CD14-positive monocyte (primary cell): Measurements from ENCODE around the gene CCL19. TPM values are rescaled to one million over a fixed set of nuclear protein-coding genes. Genes with fewer than 3 reads are reported as not detected.

Source experiments
- DNase-seq, 3 donors: peaks; one replicate each; pipeline ENCODE4 v3.0.0-alpha.2; 2011 to 2022
- H2AFZ ChIP-seq: 2 replicates; pipeline ENCODE4 v1.6.0; 2012; ENCODE audit warnings: mild to moderate bottlenecking, low read depth, low read length, inconsistent platforms; ENCODE audit not compliant: insufficient read depth, poor library complexity, severe bottlenecking
- H3K27ac ChIP-seq, 2 donors: 1 replicate in 1 of 2; 2 replicates in 1 of 2; pipeline ENCODE4 v1.5.1; 2012 to 2013; ENCODE audit warnings: low read length in 2 of 2, control low read depth in 1 of 2, inconsistent platforms in 1 of 2, low read depth in 1 of 2, mild to moderate bottlenecking in 1 of 2
- H3K27me3 ChIP-seq, 2 donors: one replicate each; pipeline versions ENCODE4 v1.6.0 to v1.6.1; 2011 to 2013; ENCODE audit warnings: low read length in 2 of 2; ENCODE audit not compliant: control insufficient read depth in 2 of 2, insufficient read depth in 2 of 2
- H3K36me3 ChIP-seq, 2 donors: replicated peaks in 1 of 2; 1 replicate in 1 of 2; 2 replicates in 1 of 2; pipeline versions ENCODE4 v1.5.1 to v1.6.1; 2012 to 2013; ENCODE audit warnings: low read length in 2 of 2, control low read depth in 1 of 2, inconsistent platforms in 1 of 2, mild to moderate bottlenecking in 1 of 2; ENCODE audit not compliant: insufficient read depth in 2 of 2, control insufficient read depth in 1 of 2
- H3K4me1 ChIP-seq, 2 donors: 1 replicate in 1 of 2; 2 replicates in 1 of 2; pipeline versions ENCODE4 v1.5.1 to v1.6.1; 2012 to 2013; ENCODE audit warnings: low read length in 2 of 2, control low read depth in 1 of 2, inconsistent platforms in 1 of 2, mild to moderate bottlenecking in 1 of 2, moderate library complexity in 1 of 2; ENCODE audit not compliant: insufficient read depth in 2 of 2, control insufficient read depth in 1 of 2
- H3K4me2 ChIP-seq: replicated peaks from 2 replicates; pipeline ENCODE3; 2012; ENCODE audit warnings: low read length, moderate library complexity, mild to moderate bottlenecking; ENCODE audit not compliant: poor library complexity, severe bottlenecking; ENCODE audit errors: extremely low read depth
- H3K4me3 ChIP-seq, 3 experiments: fragments of 200-600 bp in 1 of 3; sonication (generic) in 1 of 3; replicated peaks in 1 of 3; 1 replicate in 2 of 3; 2 replicates in 1 of 3; pipeline ENCODE4 v1.5.1; 2011 to 2013; ENCODE audit warnings: low read length in 3 of 3, mild to moderate bottlenecking in 3 of 3, control low read depth in 2 of 3, low read depth in 2 of 3, inconsistent platforms in 1 of 3, moderate library complexity in 1 of 3
- H3K79me2 ChIP-seq: 2 replicates; pipeline ENCODE4 v1.6.0; 2012; ENCODE audit warnings: mild to moderate bottlenecking, control low read depth, inconsistent platforms, low read length, moderate library complexity; ENCODE audit not compliant: insufficient read depth
- H3K9ac ChIP-seq: 2 replicates; pipeline ENCODE4 v1.6.0; 2017; ENCODE audit warnings: low read length, mild to moderate bottlenecking; ENCODE audit not compliant: insufficient read depth, poor library complexity, severe bottlenecking
- H3K9me3 ChIP-seq, 2 donors: replicated peaks in 1 of 2; 1 replicate in 1 of 2; 2 replicates in 1 of 2; pipeline versions ENCODE4 v1.5.1 to v1.6.1; 2012 to 2013; ENCODE audit warnings: low read length in 2 of 2, control low read depth in 1 of 2; ENCODE audit not compliant: control insufficient read depth in 1 of 2, insufficient read depth in 1 of 2
- H4K20me1 ChIP-seq: 2 replicates; pipeline ENCODE4 v1.6.0; 2012; ENCODE audit warnings: mild to moderate bottlenecking, low read length, control low read depth, moderate library complexity; ENCODE audit not compliant: insufficient read depth
- H3K27ac Mint-ChIP-seq, 7 donors: one replicate each; pipeline ENCODE4 v1.8.0; 2020; ENCODE audit warnings: mild to moderate bottlenecking in 7 of 7, mixed read lengths in 7 of 7, moderate library complexity in 6 of 7, inconsistent platforms in 2 of 7
- H3K27me3 Mint-ChIP-seq, 3 donors: one replicate each; pipeline ENCODE4 v1.8.0; 2021 to 2022; ENCODE audit warnings: low read depth in 3 of 3, mild to moderate bottlenecking in 3 of 3, mixed read lengths in 3 of 3, moderate library complexity in 3 of 3, inconsistent platforms in 1 of 3
- H3K36me3 Mint-ChIP-seq, 2 donors: one replicate each; pipeline ENCODE4 v1.8.0; 2020; ENCODE audit warnings: mixed read lengths in 2 of 2, inconsistent platforms in 1 of 2, mild to moderate bottlenecking in 1 of 2
- H3K4me1 Mint-ChIP-seq: one replicate; pipeline ENCODE4 v1.8.0; 2020; ENCODE audit warnings: mild to moderate bottlenecking, mixed read lengths
- H3K4me3 Mint-ChIP-seq, 2 donors: one replicate each; pipeline ENCODE4 v1.8.0; 2020; ENCODE audit warnings: mild to moderate bottlenecking in 2 of 2, mixed read lengths in 2 of 2, moderate library complexity in 1 of 2
- H3K9me3 Mint-ChIP-seq, 7 donors: one replicate each; pipeline ENCODE4 v1.8.0; 2020 to 2022; ENCODE audit warnings: mixed read lengths in 7 of 7, mild to moderate bottlenecking in 6 of 7, moderate library complexity in 6 of 7, inconsistent platforms in 2 of 7
- WGBS: methylation state at CpG from one replicate; pipeline ENCODE4 v1.1.5; 2013; ENCODE audit warnings: missing lambda C conversion rate; ENCODE audit not compliant: insufficient coverage; 5-methylcytosine and 5-hydroxymethylcytosine counted together
- intact Hi-C, 2 donors: fragments of 100-400 bp; cut with micrococcal nuclease; formaldehyde crosslinking; loops; one replicate each; pipeline versions ENCODE4 v1.15.0 to v1.15.1; 2023
- polyA plus RNA-seq, 3 donors: library from polyadenylated mRNA; depleted of rRNA in 1 of 3; unstranded in 2 of 3; stranded (reverse) in 1 of 3; fragments of 300-500 nt in 2 of 3; fragments of >200 nt in 1 of 3; fragmentation: Illumina TruSeq in 2 of 3; gene quantifications; 1 replicate in 2 of 3; 2 replicates in 1 of 3; pipeline ENCODE4 v1.2.3, GENCODE V29; 2012 to 2021
- TF ChIP-seq, protein P1 (sequence below): fragments of 200-600 bp; IDR thresholded peaks from one replicate; pipeline ENCODE4 v1.8.0; 2022; ENCODE audit warnings: antibody characterized with exemption, mild to moderate bottlenecking

CCL19 gene
- polyA plus RNA-seq, 3 donors, result 0.21 TPM; not detected in 2

DNA sequence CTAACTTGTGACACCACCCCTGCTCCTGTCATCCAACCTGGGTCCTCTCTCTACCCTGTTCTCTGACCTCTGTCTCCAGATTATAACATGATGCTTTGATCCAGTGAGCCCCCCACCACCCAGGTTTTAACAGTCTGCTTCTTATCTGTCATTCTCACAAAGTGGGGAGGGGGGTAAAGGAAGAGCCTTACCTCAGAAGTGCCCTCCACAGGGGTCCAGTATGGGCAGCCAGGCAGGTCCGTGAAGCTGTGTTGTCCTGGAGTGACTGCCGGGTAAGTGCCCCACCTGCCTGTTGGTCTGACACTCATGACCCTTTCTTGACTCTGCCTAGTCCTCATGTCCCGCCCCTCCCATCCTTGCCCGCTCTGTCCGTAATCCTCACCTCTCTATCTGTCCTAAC, 35.7 kb downstream of the CCL19 start:
- Histone ChIP-seq H4K20me1 (no peaks in the 10 kb centered on the region), H3K9ac (no peak overlapping the region), H3K36me3 (peaks cover 0 to 7% of the 10 kb centered on the region in 2 donors), H3K27ac (no peak overlapping the region), H3K4me3 (no peak overlapping the region), H3K79me2 (no peaks in the 10 kb centered on the region), H3K27me3 (no peaks in the 10 kb centered on the region), H3K4me1 (peaks cover 5 to 10% of the 10 kb centered on the region in 2 donors), H3K4me2 (no peak overlapping the region), H3K9me3 (no peaks in the 10 kb centered on the region), H2AFZ (no peak overlapping the region)
- intact Hi-C loops, result no loop called here
- 100% methylated on average over 4 of the region's 5 CpGs for WGBS
- Mint-ChIP-seq H3K9me3 (peaks cover 0 to 4% (median 0%) of the 10 kb centered on the region in 7 donors), H3K27ac (no peak overlapping the region), H3K4me1 (peaks cover 22% of the 10 kb centered on the region), H3K27me3 (peaks cover 8 to 14% (median 8%) of the 10 kb centered on the region in 3 donors), H3K36me3 (peaks cover 8 to 18% of the 10 kb centered on the region in 2 donors), H3K4me3 (no peak overlapping the region)
- DNase-seq, result no peak
- TF ChIP-seq, protein P1, sequence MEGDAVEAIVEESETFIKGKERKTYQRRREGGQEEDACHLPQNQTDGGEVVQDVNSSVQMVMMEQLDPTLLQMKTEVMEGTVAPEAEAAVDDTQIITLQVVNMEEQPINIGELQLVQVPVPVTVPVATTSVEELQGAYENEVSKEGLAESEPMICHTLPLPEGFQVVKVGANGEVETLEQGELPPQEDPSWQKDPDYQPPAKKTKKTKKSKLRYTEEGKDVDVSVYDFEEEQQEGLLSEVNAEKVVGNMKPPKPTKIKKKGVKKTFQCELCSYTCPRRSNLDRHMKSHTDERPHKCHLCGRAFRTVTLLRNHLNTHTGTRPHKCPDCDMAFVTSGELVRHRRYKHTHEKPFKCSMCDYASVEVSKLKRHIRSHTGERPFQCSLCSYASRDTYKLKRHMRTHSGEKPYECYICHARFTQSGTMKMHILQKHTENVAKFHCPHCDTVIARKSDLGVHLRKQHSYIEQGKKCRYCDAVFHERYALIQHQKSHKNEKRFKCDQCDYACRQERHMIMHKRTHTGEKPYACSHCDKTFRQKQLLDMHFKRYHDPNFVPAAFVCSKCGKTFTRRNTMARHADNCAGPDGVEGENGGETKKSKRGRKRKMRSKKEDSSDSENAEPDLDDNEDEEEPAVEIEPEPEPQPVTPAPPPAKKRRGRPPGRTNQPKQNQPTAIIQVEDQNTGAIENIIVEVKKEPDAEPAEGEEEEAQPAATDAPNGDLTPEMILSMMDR, result no peak

DNA sequence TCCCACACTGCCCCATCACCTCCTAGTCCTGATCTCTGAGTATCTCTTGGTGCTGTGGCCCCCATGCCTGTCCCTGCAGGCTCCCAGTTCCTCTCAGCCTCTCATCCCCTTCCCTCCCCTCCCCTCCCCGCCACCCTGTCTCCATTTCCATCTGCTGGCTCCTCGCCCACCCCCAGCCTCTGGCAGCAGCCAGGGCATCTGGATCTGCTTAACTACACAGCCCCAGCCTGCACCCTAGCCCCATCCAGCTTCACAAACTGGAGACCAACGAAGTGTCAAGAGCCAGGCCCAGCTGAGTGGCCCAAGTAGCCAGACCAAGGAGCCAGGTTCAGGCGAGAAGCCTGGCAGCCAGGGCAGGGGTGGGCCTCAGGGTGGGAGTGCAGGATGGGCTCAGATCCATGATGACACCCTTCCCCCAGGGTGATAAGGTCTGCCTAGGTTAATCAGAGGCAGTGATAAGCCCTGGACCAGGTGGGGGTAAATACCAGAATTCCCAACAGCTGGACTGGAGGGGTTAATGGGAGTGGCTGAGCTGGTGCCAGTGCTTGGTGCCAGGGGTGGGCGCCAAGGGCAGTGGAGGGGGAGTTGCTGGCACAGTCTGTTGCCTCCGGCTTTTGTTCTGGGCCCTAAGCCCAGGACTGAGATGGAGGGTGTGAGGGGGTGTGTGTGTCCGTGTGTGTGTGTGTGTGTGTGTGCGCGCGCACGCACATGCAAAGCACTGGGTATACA, 36.6 kb downstream of the CCL19 start:
- H3K27ac Mint-ChIP-seq, result peak overlapping the region in 1 of 7 donors; percentile 33

More for the DNA sequence above, 36.6 kb downstream of the CCL19 start:
- DNase-seq, result no peak
- H3K27me3 ChIP-seq, result no peaks in the 10 kb centered on the region
- H3K9me3 Mint-ChIP-seq, result peaks cover 0 to 4% (median 0%) of the 10 kb centered on the region in 7 donors
- 78% methylated on average over 6 of the region's 11 CpGs for WGBS
- H3K9ac ChIP-seq, result no peak overlapping the region
- TF ChIP-seq, protein P1, result no peak
- peaks cover 17 to 25% of the 10 kb centered on the region in 2 donors for H3K36me3 Mint-ChIP-seq
- no peaks in the 10 kb centered on the region for H3K9me3 ChIP-seq
- peaks cover 6 to 16% of the 10 kb centered on the region in 2 donors for H3K36me3 ChIP-seq
- H3K4me3 Mint-ChIP-seq, result no peak overlapping the region
- no peak overlapping the region for H3K4me2 ChIP-seq
- H3K4me3 ChIP-seq, result no peak overlapping the region
- H2AFZ ChIP-seq, result no peak overlapping the region
- H3K79me2 ChIP-seq, result no peaks in the 10 kb centered on the region
- H3K4me1 ChIP-seq, result peaks cover 5 to 10% of the 10 kb centered on the region in 2 donors
- H4K20me1 ChIP-seq, result no peaks in the 10 kb centered on the region
- intact Hi-C loops, result no loop called here
- H3K4me1 Mint-ChIP-seq, result peaks cover 22% of the 10 kb centered on the region
- H3K27me3 Mint-ChIP-seq, result peaks cover 8 to 14% (median 8%) of the 10 kb centered on the region in 3 donors
- no peak overlapping the region for H3K27ac ChIP-seq
